ENCODE results near the gene PC. TPM values are rescaled to one million over a fixed set of nuclear protein-coding genes. Genes with fewer than 3 reads are reported as not detected.

Gene PC
- total and polyA plus RNA-seq, 12 donors = 40.6 to 231 (median 83.2) TPM

DNA sequence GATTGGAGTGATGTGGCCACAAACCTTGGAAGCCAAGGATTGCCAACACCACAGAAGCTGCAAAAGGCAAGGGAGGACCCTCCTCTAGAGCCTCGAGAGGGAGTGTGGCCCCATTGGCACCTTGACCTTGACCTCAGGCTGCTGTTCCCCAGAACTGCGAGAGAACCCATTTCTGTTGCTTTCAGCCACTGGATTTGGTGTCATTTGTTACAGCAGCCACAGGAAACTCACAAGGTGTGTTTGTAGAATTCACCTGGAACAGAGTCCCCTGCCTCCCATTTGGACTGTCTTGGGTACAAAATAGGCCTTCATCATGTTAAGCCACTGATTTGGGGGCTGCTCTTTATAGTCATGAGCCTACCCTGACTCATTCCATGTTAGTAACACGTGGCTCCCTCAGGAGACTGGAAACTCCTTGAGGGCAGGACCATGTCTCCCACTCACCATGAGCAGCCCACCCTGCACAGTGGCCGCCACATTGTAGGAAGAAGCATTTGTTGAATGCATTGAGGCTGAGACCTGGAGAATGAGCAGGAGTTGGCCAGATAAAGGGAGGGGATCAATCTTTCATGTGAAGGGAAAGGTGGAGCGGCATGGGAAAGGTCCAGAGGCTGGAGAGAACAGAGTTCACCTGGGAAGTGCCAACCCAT, 25.2 kb upstream of the PC start:
- no peak overlapping the region for H3K27ac ChIP-seq

GRCh38 chr11:66981976-66982578, 23.9 kb upstream of the PC start:
- intact Hi-C loops (cut with DNase I) = no loop called here
- peak in 1 of 2 donors; percentile 21 for TF ChIP-seq POLR2A (IDR thresholded peaks at IDR 0.05)
- no peak for TF ChIP-seq CTCF (IDR thresholded peaks at IDR 0.05)
- DNase-seq = peak; percentile 91 to 98 (median 96)
- Histone ChIP-seq H3K4me3 (no peak overlapping the region), H3K27ac (peak overlapping the region in 2 of 5 donors; percentile 40 to 53), H3K9me3 (replicated peaks in 1 of 3) (peaks cover 0 to 7% (median 0%) of the 10 kb centered on the region in 3 donors), H3K4me1 (replicated peaks in 1 of 2) (peaks cover 4 to 10% of the 10 kb centered on the region in 2 donors), H3K27me3 (no peaks in the 10 kb centered on the region), H3K36me3 (replicated peaks in 1 of 2) (no peaks in the 10 kb centered on the region)
- WGBS, 4 donors = 5 to 9% (median 6%) methylated on average over 9 of the region's 9 CpGs

More for the DNA sequence above, 25.2 kb upstream of the PC start:
- TF ChIP-seq POLR2A (IDR thresholded peaks at IDR 0.05) (no peak), CTCF (IDR thresholded peaks at IDR 0.05) (no peak)
- Histone ChIP-seq H3K27me3 (no peaks in the 10 kb centered on the region), H3K36me3 (replicated peaks in 1 of 2) (no peaks in the 10 kb centered on the region), H3K4me1 (replicated peaks in 1 of 2) (peaks cover 4 to 10% of the 10 kb centered on the region in 2 donors), H3K4me3 (no peak overlapping the region), H3K9me3 (replicated peaks in 1 of 3) (peaks cover 0 to 7% (median 0%) of the 10 kb centered on the region in 3 donors)
- 70 to 80% (median 78%) methylated on average over 5 of the region's 5 CpGs for WGBS, 4 donors
- DNase-seq = no peak
- intact Hi-C loops (cut with DNase I) = no loop called here

DNA sequence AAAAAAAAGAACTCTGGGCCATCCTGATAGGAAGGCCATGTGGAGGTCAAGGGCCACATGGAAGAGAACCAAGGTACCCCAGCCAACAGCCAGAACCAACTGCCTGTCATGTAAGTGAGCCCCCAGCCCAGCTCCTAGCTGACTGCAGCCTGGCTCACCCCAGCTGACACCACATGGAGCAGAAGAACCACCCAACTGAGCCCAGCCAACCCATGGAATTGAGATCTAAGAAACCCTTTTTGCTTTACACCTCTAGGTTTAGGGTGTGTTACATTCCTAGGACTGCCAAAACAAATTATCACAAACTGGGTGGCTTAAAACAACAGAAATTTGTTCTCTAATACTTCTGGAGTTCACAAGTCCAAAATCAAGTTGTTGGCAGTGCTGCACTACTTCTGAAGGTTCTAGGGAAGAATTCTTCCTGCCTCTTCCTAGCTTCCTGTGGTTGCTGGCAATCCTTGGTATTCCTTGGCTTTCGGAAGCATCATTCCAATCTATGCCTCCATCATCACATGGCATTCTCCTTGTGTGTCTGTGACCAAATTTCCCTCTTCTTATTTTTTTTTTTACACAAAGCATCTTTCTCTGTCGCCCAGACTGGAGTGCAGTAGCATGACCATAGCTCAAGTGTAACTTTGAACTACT, 21.3 kb upstream of the PC start:
- TF ChIP-seq POLR2A (IDR thresholded peaks at IDR 0.05) (no peak), CTCF (IDR thresholded peaks at IDR 0.05) (no peak)
- no peak for DNase-seq
- intact Hi-C loops (cut with DNase I) = loop anchor here in 1 of 2 donors (10.0 kb wide), 1 partner anchor 285 kb away; no protein-coding TSS in a partner anchor
- Histone ChIP-seq H3K36me3 (replicated peaks in 1 of 2) (no peaks in the 10 kb centered on the region), H3K27ac (no peak overlapping the region), H3K4me3 (no peak overlapping the region), H3K9me3 (replicated peaks in 1 of 3) (peaks cover 0 to 7% (median 0%) of the 10 kb centered on the region in 3 donors), H3K4me1 (replicated peaks in 1 of 2) (peaks cover 4 to 10% of the 10 kb centered on the region in 2 donors), H3K27me3 (no peaks in the 10 kb centered on the region)
- WGBS, 4 donors = 91 to 98% (median 94%) methylated on average over 2 of the region's 2 CpGs

- intact Hi-C loops (cut with DNase I) = loop anchor here in 1 of 2 donors (10.0 kb wide), 1 partner anchor 284 kb away; no protein-coding TSS in a partner anchor
- Histone ChIP-seq H3K9me3 (replicated peaks in 1 of 3) (peaks cover 0 to 7% (median 0%) of the 10 kb centered on the region in 3 donors), H3K27ac (no peak overlapping the region), H3K4me1 (replicated peaks in 1 of 2) (peaks cover 4 to 17% of the 10 kb centered on the region in 2 donors), H3K27me3 (no peaks in the 10 kb centered on the region), H3K4me3 (no peak overlapping the region), H3K36me3 (replicated peaks in 1 of 2) (no peaks in the 10 kb centered on the region)
- TF ChIP-seq POLR2A (IDR thresholded peaks at IDR 0.05) = no peak
- TF ChIP-seq CTCF (IDR thresholded peaks at IDR 0.05) = no peak
- 92 to 98% (median 97%) methylated on average over 5 to 6 of the region's 6 CpGs for WGBS, 4 donors
- DNase-seq = no peak
These were observed 20.5 kb upstream of the PC start for GRCh38 chr11:66978717-66979116.
